D341Med (cell line): ENCODE data around the gene SULT1A1.
"Not testable (repeated sequence)": the region's sequence is repeated elsewhere in the genome, so short reads cannot be mapped to it uniquely, and the experiment has no call there.

Source experiments
- DNase-seq: peaks from one replicate; pipeline ENCODE4 v3.0.0; 2012; ENCODE audit warnings: low spot score

Gene SULT1A1

DNA sequence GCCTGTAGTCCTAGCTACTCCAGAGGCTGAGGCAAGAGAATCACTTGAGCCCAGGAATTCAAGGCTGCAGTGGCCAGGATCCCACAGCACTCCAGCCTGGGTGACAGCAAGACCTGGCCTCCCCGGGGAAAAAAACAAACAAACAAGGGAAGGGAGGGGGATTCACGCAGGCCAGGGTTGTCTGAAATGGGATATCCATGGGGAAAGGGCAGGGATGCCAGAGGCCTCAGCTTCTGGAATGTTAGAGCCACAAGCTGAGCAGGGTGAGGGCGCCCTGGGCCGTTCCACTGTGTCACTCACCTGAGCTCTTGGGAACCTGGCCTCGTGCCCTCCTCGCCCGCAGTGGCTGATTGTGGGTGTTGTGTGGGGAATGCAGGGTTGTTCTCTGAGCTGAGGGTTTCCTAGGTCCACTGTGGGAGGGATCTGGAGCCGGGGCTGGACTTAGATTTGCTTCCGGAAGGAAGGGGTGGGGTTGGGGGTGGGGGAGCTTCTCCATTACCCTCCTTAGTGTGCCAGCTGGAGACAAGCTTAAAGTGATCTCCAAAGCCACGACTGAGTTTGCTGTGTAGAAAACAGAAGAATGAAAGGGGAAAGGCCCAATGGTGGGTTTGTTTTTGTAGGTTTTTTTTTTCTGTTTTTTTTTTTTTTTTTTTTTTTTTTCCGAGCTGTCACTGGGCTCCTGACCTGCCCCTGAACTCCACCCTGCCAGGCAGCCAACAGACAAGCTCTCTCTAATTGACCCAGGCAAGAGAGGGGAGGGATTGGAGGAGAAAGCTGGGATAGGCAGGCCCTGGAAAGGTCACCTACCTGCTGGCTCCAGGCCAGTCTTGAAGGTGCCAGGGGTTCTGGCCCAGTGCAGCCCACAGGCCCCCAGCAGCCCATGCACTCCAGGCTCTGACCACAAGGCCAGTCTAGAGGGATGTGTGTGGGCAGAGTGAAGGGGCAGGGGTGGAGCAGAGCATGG, at the start of gene SULT1A1:
Gene SULT1A1 (minus strand): TSS at position 414 of the 964 bp plus-strand sequence. CDS start 1,189 bp downstream, outside the sequence.
- peak; percentile 21 for DNase-seq

DNA sequence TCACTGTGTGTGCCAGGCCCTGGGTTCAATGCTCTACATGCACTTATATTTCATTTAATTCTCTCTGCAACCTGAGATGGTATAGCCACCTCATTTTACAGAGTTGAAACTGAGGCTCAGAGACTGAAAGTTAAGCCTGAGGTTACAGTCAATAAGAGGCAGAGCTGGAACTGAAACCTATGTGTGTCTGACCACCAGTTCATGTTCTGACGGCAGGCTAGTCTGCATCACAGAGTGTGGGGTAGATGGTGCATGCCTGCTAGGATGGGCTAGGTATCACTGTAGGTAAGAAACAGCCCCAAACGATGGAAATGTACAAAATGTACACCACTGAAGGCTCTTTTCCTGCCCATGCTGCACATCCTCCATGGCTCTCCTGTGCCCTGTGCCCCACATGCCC, 30.1 kb upstream of the SULT1A1 start:
- not testable (repeated sequence) for DNase-seq

DNA sequence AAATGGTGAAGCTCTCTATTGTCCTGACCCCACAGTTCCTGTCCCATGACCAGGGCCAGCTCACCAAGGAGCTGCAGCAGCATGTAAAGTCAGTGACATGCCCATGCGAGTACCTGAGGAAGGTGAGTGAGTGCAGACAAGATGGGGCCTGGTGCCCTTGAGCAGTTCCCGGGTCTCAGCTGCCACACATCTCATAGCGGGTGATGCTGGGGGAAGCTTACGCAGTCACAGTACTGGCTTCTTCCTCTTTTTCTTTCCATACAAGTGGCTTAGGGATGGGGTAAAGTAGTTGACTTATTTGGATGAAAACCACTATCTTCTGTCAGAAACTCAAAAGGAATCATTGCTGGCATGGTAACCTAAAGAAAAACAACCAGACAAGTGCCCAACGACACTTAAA, 28.5 kb upstream of the SULT1A1 start:
- not testable (repeated sequence) for DNase-seq

DNA sequence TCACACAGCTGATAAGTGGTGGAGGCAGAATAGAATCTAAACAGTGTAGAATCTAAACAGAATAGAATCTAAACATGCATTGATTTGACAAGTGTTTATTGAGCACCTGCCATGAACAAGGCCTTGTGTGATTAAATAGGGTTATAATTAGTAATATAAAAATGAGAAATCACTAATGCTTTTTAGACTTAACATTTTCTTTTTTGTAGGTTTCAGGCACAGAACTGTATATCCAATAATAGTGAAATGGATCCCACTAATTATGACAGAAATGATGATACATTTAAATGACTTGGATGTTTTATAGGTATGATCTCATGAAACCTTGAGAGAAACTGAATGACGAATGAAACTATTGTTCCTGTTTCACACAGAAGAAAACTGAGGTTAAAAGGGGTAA, 27.9 kb upstream of the SULT1A1 start, which contains the start of gene NPIPB8:
Gene NPIPB8 (plus strand): TSS at position 301 of the 400 bp plus-strand sequence. CDS start 296 bp downstream, outside the sequence.
- DNase-seq = not testable (repeated sequence)

DNA sequence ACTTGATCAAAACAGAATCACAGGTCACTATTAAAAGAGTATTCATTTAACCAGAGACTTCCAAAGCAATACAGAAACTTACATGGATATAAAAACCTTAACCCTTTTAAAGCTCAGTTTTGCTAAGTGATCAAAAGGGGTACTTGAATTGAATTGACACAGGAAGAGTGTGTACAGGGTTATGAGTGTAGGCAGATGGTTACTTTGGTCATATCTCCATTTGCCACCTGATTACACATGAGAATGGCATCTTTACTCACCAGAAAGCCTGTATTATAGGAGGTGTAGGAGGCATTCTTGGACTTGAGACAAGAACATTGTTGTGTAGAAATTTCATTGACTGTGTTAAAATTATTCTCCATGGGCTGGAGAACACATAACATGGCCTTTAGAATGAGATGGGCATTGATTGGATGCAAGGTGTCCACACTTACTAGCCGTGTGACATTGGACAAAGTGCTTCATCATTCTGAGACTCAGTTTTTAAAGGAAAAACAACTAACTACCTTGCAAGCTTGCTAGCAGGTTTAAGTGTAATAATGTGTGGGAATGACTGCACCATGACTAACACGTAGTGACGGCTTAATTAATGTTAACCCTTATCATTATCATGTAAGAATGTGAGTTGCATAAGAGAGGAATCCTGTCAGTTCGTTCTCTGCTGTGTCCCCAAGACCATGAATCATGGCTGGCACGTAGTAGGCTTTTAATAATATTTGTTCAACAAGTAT, 26.4 kb upstream of the SULT1A1 start:
- not testable (repeated sequence) for DNase-seq

DNA sequence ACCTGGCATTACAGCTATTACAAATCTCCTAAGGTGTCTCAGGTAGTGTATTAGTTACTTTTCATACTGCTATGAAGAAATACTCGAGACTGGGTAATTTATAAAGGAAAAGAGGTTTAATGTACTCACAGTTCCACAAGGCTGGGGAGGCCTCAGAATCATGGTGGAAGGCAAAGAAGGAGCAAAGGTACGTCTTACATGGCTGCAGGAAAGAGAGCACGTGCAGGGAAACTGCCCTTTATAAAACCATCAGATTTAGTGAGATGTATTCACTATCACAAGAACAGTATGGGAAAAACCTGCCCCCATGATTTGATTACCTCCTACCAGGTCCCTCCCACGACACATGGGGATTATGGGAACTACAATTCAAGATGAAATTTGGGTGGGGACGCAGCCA, 21.1 kb upstream of the SULT1A1 start:
- not testable (repeated sequence) for DNase-seq

DNA sequence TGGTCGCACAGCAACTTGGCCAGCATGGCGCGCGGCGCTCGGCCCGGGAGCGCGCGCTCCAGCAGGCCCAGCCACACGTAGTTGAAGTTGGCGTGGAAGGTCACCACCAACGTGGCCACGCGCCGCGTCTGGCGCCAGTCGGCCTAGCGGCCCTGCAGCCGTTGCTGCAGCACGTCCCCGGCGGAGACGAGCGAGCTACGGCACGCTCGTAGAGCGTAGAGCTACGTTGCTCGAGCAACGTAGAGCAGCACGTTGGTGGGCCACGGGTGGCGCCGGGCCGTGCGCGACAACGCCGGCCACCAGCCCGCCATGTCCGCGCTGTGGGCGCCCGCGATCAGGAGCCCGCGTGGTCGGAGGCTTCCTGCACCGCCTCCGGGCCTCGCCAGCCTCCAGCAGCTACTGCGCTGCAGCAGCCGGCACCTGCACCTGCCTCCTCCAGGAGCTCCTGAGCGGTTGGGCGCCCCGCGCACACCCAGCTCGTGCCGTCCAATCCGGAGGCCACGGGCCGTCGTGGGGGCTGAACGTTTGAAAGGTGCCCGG, 13.4 kb upstream of the SULT1A1 start:
- peak; percentile 27 for DNase-seq

DNA sequence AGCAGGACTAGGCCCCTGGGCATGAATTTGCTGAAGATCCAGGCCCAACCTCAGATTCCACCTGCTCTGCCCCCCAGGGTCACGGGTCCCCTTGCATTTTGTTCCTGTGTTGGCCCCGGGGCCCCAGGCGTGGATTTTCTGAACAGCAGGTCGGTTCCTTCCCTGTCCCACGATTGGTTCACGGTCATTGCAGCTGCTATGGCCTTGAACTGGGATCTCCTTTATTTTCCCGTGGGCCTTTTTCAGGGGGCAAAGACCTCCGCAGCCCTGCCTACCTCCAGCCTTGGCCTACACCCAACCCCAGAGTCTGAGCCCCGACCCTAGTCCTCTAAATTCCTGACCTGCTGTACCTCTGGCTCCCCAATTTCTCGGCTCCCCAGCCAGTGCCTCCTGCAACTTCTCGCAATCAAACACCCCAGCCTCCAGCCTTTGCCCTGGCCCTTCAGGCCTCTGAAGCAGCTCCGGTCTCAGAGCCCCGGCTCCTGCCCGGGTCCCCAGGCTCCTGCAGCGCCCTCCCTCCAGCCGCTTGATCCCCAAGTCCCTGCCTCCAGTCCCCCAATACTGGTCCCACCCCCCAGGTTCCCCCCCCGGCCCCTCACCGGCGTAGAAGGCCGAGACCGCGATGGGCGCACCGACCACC, 12.8 kb upstream of the SULT1A1 start:
- not testable (repeated sequence) for DNase-seq

DNA sequence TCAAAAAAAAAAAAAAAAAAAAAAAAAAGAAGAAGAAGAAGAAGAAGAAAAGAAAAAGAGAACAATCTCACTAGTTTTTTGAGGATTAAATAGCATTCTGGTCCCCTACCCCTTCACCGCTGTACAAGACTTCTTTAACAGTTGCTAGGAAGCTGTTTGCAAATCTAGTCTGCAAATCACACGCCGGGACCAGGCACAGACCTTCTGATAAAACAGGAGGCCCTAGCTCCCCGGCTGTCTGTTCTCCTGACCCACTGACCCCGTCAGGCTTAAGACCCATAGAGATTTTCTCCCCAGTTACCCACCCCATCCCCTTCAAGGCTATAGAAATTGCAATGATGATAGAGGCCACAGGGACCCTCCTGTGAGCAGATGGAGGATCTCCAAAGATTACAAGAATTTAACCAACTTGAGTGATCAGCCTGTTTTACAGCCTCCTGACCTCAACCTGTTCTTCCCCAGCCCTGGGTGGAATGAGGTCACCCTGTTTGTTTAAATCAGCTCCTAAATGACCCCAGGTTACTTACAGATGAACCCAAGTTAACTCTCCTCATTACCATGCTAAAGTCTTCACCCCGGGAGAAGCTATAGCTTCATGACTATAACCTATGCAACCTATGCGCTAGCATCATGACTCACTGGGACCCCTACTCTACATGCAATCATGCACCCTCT, 11.8 kb upstream of the SULT1A1 start:
- DNase-seq = no peak

DNA sequence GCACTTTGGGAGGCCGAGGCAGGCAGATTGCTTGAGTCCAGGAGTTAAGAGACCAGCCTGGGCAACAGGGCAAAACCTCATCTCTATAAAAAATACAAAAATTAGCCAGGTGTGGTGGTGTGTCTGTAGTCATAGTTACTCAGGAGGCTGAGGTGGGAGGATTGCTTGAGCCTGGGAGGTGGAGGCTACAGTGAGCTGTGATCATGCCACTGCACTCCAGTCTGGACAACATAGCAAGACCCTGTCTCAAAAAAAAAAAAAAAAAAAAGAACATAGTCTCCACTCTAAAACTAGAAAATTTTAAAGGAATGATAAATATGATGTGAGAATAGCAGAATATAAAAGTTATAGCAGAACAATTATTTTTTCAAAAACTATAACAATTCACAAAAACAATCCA, 10.5 kb upstream of the SULT1A1 start:
- not testable (repeated sequence) for DNase-seq

DNA sequence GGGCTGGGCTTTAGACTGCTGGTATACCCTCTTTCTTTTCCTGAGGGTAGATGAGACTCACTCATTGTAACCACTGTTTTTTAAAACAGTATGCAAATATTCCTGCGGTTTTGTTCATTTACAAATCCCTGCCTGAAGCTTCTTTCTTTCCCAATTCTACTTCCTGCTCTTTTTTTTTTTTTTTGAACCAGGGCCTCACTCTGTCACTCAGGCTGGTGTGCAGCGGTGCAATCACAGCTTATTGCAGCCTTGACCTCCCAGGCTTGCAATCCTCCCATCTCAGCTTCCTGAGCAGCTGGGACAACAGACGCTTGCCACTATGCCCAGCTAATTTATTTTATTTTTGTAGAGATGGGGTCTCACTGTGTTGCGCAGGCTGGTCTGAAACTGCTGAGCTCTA, 8.0 kb upstream of the SULT1A1 start:
- no peak for DNase-seq

DNA sequence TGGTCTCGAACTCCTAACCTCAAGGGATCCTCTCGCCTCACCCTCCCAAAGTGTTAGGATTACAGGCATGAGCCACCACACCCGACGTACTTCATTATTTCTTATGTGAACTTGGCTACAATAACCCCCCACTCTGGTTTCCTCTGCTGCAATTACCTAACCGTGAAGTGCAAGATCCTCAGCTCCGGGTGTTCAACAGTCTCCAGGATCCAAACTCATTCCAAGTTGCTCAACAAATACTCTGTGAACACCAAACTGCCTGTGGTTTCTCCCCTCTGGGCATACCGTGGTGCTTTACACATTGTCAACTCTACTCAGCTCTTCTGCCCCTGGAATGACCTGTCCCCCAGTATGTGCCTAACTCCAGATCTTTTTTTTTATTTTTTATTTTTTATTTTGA, 6.8 kb upstream of the SULT1A1 start:
- DNase-seq = no peak

DNA sequence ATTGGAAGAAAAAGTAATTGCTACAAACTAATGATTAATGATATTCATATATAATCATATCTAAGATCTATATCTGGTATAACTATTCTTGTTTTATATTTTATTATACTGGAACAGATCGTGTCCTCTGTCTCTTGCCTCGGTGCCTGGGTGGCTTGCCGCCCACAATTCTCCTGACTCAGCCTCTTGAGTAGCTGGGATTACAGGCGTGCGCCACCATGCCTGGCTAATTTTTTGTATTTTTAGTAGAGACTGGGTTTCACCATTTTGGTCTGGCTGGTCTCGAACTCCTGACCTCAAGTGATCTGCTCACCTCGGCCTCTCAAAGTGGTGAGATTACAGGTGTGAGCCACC, 6.4 kb upstream of the SULT1A1 start:
- not testable (repeated sequence) for DNase-seq

DNA sequence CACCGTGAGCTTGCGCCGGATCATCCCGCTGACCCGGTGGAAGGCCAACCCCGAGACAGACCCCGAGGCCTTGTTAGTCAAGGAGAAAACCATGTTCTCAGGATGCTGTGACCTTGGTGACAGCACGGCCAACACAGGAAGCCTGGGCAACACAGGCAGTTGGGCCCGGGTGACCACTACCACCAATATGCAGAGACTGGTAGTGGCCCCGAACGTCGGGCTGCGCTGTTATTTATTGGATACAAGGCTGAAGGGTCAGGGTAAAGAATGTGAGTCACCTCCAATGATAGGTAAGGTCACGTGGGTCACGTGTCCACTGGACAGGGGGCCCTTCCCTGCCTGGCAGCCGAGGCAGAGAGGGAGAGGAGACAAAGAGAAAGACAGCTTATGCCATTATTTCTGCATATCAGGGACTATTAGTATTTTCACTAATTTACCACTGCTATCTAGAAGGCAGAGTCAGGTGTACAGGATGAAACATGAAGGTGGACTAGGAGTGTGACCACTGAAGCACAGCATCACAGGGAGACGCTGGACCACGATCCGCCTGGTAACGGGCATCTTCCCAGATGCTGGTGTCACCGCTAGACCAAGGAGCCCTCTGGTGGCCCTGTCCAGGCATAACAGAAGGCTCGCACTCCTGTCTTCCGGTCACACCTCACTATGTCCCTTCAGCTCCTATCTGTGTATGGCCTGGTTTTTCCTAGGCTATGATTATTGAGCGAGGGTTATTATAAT, 5.8 kb upstream of the SULT1A1 start:
- DNase-seq = not testable (repeated sequence)

DNA sequence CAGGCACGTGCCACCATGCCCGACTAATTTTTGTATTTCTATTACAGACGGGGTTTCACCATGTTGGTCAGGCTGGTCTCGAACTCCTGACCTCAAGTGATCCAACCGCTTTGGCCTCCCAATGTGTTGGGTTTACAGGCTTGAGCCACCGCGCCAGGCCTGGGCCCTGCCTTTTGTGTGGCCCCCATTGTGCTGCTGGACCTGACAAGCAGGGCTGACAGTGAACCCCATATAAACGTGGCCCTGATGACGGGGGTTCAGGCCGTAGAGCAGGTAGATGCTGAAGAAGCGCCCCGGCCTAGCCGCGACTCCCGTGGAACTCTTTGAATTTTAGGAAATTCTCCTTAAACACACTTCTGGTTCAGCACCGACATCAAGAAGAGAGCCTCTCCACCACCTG, 4.7 kb upstream of the SULT1A1 start:
- DNase-seq = not testable (repeated sequence)

DNA sequence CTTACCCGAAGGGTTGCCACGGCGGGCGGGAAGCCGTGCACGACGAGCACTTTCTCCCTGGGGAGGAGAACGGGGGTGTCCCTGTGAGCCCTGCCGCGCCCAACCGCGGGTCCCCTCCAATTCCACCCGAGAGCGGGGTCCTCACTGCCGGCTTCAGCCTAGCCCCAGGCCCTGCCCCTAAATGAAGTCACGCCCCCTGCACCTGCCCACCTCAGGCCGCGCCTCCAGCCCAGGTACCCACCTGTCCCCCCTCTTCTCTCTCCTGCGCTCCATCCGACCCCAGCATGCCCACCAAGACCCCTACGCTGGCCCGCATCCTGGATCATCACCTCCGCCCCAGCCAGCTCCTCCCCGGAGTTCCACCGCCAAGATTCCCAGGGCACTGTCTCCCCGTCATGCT, 4.1 kb upstream of the SULT1A1 start:
- DNase-seq = not testable (repeated sequence)

DNA sequence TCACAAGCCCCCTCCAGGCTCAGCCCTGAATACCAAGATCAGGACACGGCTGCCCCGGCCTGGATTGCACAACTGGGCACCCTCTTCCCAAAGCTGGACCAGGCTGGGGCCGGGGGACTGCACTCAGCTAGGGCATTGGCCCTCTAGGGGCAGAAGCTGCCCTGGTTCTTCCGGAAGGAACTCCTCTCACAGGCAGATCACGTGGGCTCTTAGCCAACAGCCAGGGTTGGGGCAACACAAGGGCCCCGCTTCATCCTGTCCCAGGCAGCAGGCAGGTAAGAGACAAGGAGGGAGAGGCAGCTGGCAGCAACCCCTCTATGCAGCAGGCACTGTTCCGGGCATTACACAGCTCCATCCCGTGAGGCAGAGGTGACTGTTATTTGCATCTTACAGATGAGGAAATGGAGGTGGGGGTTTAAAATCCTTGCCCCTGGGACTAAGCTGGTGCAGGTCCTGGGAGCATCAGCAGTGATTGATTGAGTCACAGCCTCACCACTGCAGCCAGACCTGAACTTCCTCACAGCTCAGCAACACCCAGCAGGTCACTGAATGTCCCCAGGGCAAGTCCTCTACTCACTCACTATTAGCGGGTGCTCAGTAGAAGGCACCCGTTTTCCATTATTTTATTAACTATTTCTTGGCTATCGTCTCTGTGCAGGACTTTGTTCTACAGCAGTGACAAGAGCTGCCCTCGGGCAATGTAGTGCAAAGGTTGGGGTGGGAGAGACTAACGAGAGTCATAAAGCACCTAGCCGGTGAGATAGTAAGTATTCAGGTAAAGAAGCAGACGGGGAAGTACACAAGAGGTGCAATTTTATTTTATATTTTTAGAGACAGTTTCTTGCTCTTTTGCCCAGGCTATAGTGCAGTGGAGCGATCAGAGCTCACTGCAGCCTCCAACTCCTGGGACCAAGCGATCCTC, 2.8 kb upstream of the SULT1A1 start:
- not testable (repeated sequence) for DNase-seq

DNA sequence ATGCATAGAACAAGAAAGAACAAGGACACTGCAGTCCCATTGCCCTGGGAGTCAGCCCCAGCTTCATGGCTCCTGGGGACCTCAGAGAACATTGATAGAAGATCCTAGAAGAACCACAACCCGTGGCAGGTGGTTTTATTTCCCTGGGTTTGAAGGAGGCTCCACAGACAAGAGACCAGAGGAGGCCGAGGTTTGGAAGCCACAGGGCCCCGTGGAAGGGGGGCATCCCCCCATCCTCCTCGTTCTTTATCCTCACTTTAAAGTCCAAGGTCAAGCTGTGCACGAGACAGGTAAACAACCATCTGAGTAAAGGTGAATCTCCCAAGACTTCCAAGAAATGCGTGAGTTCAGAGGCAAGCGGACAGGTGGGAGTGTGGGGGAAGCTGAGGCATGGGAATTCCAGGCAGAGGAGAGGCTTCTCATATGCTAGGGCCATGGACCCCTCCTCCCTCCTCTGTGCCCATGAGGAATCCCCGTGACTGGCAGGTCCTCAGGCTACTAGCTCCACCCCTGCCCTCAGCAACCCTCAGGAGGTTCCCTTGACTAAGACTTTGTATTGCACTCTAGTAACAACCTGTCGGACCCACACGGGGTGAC, 849 bp upstream of the SULT1A1 start:
- peak; percentile 8 for DNase-seq
